ENCODE measurements around the gene RILPL2.
"Not testable (repeated sequence)": the region's sequence is repeated elsewhere in the genome, so short reads cannot be mapped to it uniquely, and the experiment has no call there.

RILPL2 gene

DNA sequence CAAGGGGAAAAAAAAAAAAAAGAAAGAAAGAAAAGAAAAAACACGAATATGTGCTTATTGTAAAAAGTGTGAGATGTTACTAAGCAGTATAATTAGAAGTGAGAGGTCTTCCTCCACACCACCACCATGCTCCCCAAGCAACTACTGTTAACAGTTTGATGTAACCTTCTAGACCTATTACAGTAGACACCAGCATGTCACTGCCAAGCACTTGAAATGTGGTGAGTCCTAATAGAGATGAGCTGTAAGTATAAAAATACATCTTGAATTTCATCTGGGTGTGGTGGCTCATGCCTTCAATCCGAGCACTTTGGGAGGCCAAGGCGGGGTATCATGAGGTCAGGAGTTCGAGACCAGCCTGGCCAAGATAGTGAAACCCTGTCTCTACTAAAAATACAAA lies 13.4 kb upstream of the RILPL2 start:
- no peak for DNase-seq (ENCODE audit: low spot score)

DNA sequence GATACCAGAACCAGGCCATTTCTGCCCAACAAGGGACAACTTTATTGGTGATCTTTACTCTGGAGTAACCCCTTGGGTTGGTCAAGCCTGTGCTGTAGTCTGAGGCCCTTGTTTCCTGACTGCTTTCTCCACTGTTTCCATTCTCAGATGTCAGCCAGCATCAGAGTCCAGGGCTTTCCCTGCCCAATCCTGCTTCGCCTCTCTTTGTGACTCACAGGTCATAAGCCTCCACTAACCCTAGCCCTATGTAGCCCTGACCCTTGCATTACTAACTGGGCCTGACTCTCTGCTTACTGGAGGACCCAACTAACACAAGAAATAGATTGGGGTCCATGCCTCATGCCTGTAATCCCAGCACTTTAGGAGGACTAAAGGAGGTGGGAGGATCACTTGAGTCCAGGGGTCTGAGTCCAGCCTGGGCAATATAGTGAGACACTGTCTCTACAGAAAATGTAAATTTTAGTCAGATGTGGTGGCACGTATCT lies 12.8 kb upstream of the RILPL2 start:
- DNase-seq (ENCODE audit: low spot score): no peak

DNA sequence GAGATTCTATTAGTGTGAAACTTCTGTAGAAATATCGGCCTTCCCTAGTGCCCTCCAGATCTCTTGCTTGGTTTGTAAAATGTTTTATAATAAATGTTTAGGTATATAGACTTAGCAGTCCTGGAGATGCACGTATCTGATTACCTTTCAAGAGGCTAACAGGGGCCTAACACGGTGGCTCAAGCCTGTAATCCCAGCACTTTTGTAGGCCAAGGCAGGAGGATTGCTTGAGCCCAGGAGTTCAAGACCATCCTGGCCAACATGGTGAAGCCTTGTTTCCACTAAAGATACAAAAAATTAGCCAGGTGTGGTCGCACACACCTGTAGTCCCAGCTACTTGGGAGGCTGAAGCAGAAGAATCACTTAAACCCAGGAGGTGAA lies 9.8 kb upstream of the RILPL2 start:
- DNase-seq (ENCODE audit: low spot score): no peak

DNA sequence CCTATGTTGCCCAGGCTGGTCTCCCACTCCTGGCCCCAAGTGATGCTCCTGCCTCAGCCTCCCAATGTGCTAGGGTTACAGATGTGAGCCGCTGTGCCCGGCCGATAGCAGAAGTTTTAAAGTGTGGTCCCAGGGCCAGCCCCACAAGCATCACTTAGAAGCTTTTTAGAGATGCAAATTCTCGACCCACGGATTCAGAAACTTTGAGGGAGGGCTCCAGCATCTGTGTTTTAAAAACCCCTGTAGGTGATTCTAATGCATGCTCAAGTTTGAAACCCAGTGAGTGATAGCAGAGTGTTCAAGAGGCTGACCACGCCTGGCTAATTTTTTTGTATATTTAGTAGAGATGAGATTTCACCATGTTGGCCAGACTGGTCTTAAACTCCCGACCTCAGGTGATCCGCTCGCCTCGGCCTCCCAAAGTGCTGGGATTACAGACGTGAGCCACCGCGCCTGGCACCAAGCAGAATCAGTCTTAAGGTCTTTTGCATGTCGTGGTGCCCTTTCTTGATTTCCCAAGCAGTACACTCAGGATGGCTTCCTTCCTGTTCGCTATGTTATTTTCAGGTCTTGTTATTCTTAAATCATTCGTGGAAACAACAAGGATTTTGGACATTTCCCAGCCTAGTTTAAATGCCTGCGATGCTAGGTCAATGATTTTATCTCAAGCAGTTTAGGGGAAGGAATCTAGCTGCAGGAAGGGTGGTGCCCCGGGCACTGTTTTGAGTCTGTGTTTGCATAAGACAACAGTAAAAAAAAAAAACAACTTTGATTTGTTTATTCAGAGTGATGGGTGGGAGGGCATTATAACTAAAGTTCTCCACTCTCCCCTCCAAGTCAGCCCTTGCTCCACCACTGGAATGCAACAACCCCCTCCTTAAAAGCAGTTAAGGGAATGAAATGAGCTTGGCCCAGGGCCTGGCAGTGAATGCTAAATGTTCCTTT lies 9.2 kb upstream of the RILPL2 start:
- DNase-seq (ENCODE audit: low spot score): peak; percentile 29

DNA sequence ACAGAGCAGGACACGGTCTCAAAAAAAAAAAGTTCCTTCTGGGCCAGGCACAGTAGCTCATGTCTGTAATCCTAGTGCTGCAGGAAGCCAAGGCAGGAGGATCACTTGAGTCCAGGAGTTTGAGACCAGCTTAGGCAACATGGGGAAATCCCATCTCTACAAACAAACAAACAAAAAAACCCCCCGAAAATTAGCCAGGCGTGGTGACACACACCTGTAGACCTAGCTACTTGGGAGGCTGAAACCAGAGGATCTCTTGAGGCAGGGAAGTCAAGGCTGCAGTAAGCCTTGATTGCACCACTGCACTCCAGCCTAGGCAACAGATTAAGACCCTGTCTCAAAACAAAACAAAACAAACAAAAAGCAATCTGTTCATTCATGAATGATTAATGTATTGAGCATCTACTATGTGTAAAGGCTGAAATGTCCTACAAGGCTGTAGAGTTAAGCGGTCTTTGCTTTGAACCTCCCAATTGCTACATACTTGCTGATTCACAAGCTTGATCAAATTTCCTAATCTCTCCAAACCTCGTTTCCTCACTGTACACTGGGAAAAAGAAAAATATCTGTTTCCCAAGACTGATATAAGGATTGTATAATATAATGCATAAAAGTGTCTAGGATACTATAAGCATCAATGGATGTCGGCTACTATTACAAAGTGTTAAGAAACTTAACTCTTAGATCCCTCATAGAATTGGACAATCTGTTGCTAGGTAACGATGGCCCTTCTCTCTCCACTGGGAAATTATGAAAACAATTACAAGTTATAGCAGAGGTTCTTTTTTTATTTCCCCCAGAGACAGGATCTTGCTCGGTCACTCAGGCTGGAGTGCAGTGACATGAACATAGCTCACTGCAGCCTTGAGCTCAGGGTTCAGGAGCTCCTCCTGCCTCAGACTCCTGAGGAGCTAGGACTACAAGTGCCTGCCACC lies 7.9 kb upstream of the RILPL2 start:
- no peak for DNase-seq (ENCODE audit: low spot score)

DNA sequence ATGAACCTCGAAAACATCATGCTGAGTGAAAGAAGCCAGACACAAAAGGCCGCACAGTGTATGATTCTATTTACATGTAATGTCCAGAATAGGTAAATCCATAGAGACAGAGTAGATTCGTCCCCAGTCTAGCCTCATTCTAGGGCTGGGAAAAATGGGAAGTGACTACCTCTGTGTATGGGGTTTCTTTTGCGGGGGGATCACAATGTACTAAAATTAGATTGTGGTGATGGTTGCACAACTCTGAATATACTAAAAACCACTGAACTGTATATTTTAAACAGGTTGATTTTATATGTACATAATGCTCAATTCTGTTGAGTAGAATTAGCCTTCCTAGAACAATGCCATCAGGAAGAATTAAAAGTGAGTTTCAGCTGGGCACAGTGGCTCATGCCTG lies 6.3 kb upstream of the RILPL2 start:
- DNase-seq (ENCODE audit: low spot score): no peak

DNA sequence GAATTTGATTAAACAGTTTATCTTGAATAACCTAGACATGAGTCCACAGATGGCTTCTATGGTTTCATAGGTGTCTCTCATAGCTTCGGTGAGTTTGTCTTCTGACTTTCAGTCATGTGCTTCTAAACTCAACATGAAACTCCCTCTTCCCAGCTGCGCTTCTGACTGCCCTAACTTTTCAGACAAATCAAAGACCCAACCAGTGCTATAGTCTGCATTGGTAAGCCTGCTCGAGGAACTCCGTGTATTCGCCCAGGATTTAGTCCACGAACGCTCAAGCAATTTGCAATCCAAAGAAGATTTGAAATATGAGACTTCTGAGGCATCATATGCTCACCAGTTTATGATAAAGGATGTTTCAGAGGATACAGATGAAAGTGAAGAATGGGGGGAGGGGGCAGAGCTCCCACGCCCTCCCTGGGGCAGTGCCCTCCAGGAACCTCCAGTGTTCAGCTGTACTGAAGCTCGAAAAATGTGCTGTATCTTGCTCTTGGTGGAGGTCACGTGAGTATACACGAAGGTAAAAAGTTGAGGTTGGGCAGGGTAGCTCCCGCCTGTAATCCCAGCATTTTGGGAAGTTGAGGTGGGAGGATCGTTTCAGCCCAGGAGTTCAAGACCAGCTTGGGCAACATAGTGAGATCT lies 5.2 kb upstream of the RILPL2 start:
- DNase-seq (ENCODE audit: low spot score): no peak

DNA sequence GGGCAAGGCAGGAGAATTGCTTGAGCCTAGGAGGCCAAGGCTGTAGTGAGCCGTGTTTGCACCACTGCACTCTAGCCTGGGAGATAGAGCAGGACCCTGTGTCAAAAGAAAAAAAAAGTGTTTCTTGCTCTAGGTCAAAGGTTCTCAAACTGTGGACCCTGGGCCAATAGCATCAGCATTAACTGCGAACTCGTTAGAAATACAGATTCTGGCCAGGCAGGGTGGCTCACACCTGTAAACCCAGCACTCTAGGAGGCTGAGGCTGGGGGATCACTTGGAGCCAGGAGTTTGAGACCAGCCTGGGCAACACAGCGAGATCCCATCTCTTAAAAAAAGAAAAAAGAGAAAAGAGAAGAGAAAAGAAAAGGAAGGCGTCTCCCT lies 858 bp downstream of the RILPL2 start:
- DNase-seq (ENCODE audit: low spot score): no peak

DNA sequence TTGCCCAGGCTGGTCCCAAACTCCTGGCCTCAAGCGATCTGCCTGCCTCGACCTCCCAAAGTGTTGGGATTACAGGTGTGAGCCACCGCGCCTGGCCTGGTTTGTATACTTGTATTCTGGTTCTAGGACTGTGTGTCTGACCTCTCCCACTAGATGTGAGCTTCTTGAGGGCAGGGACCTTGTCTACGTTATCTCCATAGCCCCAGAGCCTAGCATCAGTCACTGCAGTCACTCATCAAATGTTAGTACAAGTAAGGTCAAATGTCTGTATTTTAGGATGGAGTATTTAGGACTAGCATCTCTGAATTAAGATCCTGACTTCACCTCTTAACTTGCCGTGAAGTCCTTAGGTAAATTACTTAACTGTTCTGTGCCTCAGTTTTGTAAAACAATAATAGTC lies 2.9 kb downstream of the RILPL2 start:
- DNase-seq (ENCODE audit: low spot score): no peak

DNA sequence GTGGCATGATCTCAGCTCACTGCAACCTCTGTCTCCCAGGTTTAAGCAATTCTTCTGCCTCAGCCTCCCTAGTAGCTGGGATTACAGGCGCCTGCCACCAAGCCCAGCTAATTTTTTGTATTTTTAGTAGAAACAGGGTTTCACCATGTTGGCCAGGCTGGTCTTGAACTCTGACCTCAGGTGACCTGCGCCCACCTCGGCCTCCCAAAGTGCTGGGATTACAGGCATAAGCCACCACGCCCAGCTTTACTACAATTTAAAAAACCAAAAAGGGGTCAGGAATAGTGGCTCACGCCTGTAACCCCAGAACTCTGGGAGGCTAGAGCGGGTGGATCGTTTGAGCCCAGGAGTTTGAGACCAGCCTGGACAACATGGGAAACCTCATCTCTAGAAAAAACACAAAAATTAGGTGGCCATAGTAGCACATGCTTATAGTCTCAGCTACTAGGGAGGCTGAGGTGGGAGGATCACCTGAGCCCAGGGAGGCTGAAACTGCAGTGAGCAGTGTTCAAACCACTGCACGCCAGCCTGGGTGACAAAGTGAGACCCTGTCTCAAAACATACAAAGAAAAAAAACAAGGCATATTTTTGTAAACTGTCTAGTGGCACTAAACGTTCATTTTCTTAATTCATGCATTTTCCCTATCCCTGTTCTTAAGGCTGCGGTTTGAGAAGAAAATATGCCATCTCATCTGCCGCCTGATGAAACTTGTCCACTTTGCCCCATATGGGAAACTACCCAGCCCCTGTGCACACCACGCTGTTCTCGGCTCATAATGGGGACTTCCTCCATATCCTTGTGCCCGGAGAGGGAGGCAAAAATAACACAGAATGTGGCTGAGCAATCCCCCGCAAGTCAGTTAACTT lies 4.3 kb downstream of the RILPL2 start:
- not testable (repeated sequence) for DNase-seq (ENCODE audit: low spot score)

DNA sequence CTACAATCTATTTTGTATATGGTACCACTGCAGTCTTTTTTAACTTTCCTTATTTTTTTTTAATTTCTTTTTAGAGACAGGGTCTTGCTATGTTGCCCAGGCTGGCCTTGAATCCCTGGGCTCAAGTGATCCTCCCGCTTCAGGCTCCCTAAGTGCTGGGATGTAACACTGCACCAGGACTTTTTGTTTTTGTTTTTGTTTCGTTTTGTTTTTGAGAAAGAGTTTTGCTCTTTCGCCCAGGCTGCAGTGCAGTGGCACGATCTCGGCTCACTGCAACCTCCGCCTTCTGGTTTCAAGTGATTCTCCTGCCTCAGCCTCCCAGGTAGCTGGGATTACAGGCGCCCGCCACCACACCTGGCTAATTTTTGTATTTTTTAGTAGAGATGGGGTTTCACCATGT lies 7.4 kb downstream of the RILPL2 start:
- not testable (repeated sequence) for DNase-seq (ENCODE audit: low spot score)

DNA sequence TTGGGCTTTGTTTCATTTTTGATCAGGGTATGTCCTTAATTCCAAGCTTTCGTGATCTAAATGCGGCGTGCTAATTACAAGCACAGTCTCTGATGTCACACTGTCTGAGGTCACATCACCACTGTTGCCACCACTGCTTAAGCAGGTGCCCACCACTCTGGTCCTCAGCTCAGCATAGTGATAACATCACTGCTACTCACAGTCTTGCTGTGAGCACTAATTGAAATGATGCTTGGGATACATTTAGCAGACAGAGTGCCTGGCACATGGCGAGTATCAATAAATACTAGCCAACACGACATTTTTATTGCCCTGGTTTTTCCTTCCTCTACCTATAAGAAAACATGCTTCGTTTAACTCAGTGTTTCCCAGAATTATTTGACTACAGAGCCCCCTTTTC lies 7.9 kb downstream of the RILPL2 start:
- DNase-seq (ENCODE audit: low spot score): no peak

DNA sequence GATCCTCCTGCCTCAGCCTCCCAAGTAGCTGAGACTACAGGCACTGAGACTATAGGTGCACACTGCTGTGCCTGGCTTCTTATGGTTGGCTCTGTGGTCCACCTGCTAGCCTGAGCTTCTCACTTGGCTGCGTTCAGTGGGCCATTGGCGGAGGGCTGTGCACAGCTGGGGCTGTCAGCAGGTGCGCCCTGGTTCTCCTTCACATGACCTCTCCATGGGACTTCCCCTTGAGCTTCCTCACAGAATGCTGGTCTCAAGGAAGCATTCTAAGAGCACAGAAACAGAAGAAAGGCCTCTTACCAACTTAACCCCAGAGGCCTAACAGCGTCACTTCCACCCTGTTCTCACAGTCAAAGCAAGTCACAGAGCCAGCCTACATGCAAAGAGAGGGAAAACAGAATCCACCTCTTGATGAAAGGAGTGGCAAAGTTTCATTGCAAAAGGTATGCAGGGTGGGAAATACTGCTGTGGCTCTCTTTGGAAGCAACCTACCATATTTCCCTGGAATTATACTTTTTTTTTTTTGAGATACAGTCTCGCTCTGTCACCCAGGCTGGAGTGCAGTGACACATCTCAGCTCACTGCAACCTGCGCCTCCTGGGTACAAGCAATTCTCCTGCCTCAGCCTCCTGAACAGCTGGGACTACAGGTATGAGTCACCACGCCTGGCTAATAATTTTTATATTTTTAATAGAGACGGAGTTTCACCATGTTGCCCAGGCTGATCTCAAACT lies 9.3 kb downstream of the RILPL2 start:
- DNase-seq (ENCODE audit: low spot score): no peak

DNA sequence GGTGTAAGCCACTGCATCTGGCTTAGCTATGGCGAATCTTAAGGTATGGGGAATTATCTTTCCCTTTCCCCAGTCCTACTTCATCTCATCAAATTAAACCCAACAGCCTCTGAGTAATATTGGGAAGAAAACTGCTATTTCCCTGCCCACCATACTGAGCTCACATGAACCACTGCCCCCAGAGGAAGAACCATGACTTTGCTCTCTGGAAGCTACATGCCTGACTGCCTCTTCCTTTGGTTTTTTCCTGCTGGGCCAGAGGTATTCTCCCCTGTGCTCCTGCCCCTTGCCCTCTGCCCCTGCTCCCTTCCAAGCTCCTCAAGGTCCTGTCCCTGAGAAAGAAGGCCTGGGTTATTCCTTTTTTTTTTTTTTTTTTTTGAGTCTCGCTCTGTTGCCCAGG lies 15.2 kb downstream of the RILPL2 start:
- DNase-seq (ENCODE audit: low spot score): no peak

DNA sequence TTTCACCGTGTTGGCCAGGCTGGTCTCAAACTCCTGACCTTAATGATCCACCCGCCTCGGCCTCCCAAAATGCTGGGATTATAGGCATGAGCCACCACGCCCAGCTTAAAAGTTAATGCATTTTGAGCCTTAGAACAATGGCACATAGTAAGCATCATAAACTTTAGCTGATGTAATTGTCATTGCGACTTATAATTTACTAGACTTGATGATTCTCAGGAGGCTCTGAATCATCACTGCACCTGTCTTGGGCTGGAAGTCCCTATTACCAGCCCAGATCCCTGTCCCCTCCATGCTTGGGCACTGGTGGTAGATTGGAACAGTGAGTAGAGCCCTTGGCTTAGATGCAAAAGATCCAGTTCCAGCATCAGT lies 26.5 kb downstream of the RILPL2 start:
- no peak for DNase-seq (ENCODE audit: low spot score)

DNA sequence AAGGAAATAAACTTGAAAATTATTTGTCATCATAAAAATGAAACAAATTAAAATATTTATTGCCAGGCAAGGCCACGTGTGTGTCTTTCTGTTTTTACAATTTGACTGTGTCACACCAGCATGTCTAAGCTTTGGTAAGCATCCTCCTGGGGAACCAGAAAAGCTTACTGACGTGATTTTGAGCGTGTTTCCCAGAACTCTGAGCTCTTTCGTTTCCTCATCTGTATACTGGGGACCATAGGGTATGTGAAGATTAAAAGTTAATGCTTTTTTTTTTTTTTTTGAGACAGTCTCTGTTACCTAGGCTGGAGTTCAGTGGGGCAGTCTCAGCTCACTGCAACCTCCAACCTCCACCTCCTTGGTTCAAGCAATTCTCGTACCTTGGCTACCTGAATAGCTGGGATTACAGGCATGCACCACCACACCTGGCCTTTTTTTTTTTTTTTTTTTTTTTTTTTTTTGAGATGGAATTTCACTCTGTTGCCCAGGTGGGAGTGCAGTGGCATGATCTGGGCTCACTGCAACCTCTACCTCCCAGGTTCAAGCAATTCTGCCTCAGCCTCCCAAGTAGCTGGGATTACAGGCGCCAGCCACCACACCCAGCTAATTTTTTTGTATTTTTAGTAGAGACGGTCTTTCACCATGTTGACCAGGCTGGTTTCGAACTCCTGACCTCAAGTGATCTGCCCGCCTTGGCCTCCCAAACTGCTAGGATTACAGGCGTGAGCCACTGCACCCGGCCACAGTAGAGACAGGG lies 27.0 kb downstream of the RILPL2 start:
- not testable (repeated sequence) for DNase-seq (ENCODE audit: low spot score)

DNA sequence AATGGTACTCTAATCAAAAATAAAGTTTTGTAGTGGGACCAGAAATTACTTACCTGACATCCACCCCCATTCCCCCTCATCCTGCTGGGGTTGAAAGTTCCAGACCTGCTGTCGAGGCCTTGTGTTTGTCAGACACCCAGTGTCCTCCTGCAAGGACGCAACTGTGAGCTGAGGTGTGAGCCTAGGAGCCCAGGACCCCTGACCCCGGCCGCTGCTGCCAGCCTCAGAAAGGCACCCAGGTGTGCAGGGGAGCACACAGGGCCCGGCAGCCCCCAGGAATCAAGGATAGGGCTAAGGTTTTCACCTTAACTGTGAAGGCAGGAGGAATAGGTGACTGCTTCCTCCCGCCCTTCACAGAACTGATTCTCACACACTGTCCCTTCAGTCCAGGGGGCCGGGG lies 27.9 kb downstream of the RILPL2 start:
- not testable (repeated sequence) for DNase-seq (ENCODE audit: low spot score)

DNA sequence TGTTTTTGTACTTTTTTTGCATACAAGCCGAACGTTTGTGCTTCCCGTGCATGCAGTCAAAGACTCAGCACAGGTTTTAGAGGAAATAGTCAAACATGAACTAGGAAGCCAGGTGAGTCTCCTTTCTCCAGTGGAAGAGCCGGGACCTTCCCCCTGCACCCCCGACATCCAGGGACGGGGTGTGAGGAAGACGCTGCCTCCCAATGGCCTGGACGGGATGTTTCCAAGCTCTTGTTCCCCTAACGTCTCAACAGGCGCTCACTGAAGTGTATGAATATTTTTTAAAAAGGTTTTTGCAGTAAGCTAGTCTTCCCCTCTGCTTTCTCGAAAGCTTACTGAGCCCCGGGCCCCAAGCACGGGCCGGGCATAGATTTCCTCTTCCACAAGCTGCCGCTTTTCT lies 28.6 kb downstream of the RILPL2 start:
- not testable (repeated sequence) for DNase-seq (ENCODE audit: low spot score)

DNA sequence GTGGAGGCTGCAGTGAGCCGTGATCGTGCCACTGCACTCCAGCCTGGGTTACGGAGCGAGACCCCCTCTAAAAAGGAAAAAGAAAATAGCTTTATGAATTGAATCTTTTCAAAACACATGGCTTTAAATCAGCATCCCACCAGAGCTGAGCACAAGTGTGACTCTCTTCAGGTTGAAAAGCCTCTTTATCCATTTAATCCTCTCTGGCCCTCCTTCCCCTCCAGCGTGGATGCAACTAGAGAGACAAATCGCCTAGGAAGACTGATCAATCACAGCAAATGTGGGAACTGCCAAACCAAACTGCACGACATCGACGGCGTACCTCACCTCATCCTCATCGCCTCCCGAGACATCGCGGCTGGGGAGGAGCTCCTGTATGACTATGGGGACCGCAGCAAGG lies 29.2 kb downstream of the RILPL2 start:
- not testable (repeated sequence) for DNase-seq (ENCODE audit: low spot score)

DNA sequence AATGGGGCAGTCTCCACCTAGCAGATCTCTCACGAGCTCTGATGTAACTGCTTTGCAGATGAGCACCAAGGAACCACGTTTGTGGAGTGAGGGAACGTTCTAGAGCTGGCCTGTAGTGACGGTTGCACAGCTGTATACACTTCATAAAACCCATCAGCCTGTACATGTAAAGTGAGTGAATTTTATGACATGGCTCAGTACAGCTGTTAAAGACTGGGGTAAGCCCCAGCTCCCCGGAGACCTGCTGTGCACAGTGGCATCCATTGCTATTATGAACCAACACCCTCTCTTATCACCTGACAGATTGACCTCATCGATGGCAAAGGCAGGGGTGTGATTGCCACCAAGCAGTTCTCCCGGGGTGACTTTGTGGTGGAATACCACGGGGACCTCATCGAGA lies 31.9 kb downstream of the RILPL2 start:
- DNase-seq (ENCODE audit: low spot score): no peak
